Suppressor macrophage (primary cell): Measurements from ENCODE around the gene RCBTB2.

Experiments
- DNase-seq, 4 experiments: peaks; one replicate each; pipeline ENCODE4 v3.0.0-alpha.2; 2020 to 2022

RCBTB2 gene

DNA sequence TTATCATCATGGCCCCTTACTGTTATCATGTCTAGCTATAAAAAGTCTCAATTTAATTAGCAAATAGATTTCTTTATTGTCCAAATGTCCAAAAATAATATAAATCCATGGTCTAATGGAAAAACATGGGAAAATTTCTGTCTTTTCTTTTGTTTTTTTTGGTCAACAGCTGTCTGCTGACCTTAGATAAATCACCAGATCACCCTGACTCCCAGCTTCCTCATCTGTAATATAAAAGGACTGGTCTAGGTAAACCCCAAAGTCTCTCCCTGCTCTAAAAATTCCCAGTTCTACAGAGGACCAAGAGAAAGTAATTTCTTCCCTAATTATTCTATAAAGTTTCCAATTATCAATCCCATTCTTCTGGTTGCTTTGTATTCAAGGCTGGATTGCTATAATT lies 30.7 kb upstream of the RCBTB2 start:
- DNase-seq = no peak

DNA sequence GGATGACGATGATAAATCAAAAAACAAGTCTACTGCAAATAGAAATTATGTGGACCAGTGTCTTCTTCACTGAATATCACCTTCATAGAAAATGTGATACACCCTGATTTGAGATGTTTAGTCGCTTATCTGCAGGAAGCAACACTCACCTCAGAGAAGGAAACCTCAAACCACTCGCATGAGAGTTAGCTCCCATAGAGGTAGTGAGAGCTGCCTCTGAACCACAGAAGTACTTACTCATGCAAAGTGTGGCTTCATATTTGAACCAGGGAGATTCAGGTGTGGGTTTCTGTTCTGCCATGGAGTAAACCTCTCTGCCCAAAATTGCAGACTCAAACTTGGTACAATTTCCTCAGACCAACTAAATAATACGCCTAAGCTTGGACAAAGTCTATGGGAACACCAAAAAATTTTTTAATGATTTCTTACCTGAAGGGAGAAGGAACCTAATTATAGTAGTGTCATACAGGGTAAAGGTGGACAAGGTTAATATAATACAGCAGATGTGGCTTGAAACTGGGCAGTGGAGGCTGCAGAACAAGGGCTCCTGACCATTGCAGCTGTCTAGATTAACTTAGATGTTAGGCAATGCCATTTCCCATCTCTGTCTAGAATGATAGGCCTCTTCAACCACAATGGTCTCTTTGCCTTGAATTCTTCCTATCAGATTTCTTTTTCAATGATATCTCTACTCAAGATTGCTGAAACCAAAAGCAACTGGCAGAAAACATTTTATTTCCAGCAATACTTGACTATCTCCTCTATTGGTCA lies 29.6 kb upstream of the RCBTB2 start:
- DNase-seq = no peak

- peak in 3 of 4 experiments; percentile 60 to 72 (median 64) for DNase-seq
These were observed 28.8 kb upstream of the RCBTB2 start for GRCh38 chr13:48561466-48562235.

GRCh38 chr13:48560657-48561337 lies 27.9 kb upstream of the RCBTB2 start:
- no peak for DNase-seq

GRCh38 chr13:48559638-48560320 lies 26.9 kb upstream of the RCBTB2 start:
- peak in 1 of 4 experiments; percentile 53 for DNase-seq

- DNase-seq = peak in 2 of 4 experiments; percentile 51 to 66
These were observed 23.9 kb upstream of the RCBTB2 start for GRCh38 chr13:48556817-48557216.

DNA sequence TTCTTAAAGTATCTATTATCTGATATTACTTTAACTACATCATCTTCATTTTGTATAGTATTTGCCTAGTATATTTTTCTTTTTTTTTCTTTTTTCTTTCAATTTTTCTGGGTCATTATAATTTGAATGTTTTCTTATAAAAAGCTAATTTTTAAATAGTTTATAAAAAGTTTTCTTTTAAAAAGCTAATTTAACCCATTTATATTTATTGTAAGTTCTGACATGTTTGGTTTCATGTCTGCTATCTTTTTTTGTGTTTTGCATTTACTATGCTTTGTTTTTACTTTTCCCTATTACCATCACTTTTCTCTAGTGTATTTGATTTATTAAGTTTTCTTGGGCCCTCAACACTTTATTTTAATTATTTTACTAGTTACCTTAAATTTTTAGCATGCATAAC lies 22.6 kb upstream of the RCBTB2 start:
- DNase-seq = no peak

- no peak for DNase-seq
These were observed 18.4 kb upstream of the RCBTB2 start for GRCh38 chr13:48551329-48551728.

DNA sequence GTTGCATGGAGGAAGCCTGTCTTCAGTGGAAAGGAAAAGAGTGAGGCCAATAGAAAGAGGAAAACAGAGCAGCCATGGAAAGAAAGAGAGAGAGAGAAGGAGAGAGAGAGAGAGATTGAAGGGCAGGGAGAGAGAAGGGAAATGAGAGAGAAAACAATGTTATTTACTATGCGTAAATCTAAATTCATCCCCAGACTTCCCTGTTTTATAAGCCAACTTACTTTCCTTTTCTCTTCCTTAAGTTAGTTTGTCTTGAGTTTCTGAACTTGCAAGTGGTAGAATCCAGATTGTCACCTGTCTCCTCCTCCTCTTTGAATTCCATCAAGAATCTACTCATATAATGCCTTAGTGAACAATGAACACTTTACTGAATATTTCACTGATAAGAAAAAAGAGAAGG lies 16.8 kb upstream of the RCBTB2 start:
- peak in 1 of 4 experiments; percentile 53 for DNase-seq

DNA sequence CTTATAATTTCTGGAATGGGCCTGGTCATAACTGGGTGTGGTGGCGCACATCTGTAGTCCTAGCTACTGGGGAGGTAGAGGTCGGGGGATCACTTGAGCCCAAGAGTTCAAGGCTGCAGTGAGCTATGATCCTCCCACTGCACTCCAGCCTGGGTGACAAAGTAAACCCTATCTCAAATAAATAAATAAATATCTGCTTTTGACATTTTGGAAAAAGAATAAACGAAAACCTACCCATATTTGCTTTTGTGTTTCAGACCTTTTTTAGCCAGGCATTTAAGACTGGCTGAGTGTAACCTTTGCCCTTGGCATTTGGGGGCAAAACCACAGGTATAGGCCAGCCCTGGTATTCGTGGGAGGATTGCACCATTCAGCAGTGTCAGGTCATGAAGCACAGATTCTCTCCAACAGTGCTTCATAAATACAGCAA lies 14.8 kb upstream of the RCBTB2 start:
- DNase-seq = peak in 1 of 4 experiments; percentile 32

GRCh38 chr13:48545608-48546007 lies 12.7 kb upstream of the RCBTB2 start:
- DNase-seq = no peak

GRCh38 chr13:48542581-48543341 lies 9.9 kb upstream of the RCBTB2 start:
- DNase-seq = peak; percentile 85 to 95 (median 92)

- peak in 2 of 4 experiments; percentile 36 to 42 for DNase-seq
These were observed 9.3 kb upstream of the RCBTB2 start for GRCh38 chr13:48542138-48542537.

DNA sequence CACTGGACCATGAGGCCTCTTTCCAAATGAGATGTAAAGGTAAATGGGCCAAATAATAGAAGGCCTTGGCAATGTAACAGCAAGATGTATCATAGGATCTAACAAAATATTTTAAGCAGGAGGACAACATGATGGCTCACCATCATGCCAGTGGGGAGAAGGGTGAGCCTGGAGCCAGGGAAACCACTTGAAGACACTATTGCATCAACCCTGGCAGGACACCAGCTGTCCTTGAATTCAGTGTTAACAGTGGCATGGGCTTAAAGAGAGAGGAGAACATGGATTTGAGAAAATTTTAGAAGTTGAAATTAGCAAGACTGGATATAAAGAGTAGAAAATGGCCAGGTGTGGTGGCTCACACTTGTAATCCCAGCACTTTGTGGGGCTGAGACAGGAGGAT lies 6.7 kb upstream of the RCBTB2 start:
- peak in 2 of 4 experiments; percentile 45 to 47 for DNase-seq

GRCh38 chr13:48536621-48537250 lies 3.9 kb upstream of the RCBTB2 start:
- peak; percentile 66 to 85 (median 82) for DNase-seq

DNA sequence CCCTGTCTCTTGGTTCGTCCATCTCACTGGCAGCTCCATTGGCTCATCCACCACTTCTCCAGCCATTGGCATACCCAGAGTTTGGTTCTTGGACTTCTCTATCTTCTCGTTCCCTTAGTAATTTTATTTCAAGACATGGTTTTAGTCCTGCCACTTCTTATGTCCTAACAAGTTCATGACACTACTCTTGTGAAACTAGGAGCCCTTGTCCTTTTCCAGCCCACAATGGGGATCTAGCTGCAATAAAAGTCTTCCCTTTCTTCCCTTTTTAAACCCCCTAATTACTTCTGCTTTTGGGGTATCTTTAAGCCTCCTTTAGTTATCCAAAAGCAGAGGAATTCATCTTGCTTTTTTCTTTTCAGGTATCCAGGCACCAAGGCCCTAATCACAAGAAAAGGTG lies 2.9 kb upstream of the RCBTB2 start:
- DNase-seq = peak; percentile 71 to 94 (median 84)

DNA sequence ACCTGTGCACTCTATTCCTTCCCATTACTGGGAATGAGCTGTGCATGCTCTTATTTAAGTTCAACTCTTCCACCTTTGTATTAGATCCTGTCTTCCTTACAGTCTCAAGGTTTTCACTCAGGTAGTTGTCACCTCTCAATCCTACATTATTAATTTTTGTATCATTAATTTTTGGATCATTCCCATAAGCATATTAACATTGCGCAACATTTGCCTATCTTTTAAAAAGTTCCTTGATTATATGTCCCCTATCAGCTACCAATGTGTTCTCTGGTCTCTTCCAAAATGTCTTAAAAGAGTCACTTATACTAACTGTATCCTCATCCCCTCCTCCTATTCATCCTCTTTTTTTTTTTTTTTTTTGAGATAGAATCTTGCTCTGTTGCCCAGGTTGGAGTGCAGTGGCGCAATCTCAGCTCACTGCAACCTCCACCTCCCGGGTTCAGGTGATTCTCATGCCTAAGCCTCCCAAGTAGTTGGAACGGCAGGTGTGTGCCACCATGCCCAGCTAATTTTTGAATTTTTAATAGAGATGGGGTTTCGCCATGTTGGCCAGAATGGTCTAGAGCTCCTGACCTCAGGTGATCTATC lies 2.1 kb upstream of the RCBTB2 start:
- no peak for DNase-seq

DNA sequence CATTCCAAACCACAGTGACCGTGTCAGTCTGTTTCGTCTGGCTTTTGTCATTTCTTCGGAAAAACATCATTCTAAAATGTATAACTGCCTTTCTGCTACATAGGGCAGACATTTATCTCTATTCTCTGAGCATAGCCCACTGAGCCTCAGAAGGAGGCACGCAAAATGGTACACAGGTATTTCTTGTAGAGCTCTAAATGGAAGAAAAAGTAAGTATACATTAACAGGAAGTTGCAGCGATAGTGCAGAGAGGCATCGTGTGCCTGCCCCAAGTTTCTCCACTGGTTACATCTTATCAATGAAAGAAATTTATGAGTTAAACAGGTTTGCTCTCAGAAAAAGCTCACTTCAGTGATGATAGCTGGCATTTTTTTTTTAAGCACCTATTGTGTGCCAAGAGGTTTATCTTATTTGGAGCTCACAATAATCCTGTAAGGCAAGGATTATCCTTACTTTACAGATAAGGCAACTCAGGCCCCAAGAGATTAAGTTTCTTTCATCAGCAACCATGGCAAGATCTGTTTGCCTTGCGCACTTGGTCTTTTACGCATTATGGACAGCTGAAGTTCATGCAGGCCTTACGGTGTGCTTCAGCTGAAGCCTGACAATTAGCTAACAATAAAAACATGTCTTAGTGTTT lies 1.2 kb upstream of the RCBTB2 start:
- DNase-seq = peak; percentile 33 to 63 (median 46)

GRCh38 chr13:48532256-48532505 lies 699 bp downstream of the RCBTB2 start:
- DNase-seq = no peak

DNA sequence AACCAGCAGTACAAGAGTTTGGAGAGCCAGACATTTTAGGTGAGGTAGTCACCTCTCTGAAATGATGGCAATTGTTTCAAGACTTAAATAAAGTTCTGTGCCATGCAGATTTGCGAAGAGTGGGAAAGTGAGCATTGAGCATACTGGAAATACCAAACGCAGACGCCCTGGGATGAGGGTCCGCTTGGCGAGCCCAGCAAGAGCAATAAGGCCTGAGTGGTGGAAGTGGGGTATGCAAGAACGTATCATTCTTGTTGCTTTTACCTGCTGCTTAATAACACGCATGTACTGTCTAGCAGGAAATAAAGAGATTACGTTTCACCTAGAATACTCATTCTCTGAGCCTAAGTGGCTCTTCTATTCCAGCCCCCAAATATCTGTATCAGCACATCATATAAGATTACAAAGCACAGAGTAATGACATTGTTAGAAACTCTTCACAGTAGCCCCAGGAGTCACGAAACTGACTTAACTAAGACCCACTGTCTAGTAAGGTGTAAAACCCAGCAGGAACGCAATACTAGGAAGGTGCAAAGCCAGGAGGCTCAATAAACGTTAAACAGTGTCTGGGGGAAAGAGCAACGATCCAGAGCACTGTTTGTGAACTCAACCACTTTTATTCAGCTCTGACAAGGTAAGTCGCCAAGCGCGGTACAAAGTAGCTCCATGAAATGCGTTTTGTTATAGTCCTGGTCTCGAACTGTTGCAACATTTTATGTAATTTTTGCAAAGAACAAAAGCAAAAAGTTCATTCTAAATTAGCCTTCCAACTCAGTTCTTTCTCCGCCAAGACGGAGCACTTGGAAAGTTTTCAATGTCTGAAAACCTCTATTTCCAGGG lies 1.2 kb downstream of the RCBTB2 start:
- peak in 1 of 4 experiments; percentile 41 for DNase-seq
